CMK (cell line): Measurements from ENCODE around the gene RAB11FIP5.
"Not testable (repeated sequence)": the region's sequence is repeated elsewhere in the genome, so short reads cannot be mapped to it uniquely, and the experiment has no call there.

Experiments used
- DNase-seq: peaks from one replicate; pipeline ENCODE4 v3.0.0-alpha.2; 2010; ENCODE audit warnings: low read depth

RAB11FIP5 gene, protein sequence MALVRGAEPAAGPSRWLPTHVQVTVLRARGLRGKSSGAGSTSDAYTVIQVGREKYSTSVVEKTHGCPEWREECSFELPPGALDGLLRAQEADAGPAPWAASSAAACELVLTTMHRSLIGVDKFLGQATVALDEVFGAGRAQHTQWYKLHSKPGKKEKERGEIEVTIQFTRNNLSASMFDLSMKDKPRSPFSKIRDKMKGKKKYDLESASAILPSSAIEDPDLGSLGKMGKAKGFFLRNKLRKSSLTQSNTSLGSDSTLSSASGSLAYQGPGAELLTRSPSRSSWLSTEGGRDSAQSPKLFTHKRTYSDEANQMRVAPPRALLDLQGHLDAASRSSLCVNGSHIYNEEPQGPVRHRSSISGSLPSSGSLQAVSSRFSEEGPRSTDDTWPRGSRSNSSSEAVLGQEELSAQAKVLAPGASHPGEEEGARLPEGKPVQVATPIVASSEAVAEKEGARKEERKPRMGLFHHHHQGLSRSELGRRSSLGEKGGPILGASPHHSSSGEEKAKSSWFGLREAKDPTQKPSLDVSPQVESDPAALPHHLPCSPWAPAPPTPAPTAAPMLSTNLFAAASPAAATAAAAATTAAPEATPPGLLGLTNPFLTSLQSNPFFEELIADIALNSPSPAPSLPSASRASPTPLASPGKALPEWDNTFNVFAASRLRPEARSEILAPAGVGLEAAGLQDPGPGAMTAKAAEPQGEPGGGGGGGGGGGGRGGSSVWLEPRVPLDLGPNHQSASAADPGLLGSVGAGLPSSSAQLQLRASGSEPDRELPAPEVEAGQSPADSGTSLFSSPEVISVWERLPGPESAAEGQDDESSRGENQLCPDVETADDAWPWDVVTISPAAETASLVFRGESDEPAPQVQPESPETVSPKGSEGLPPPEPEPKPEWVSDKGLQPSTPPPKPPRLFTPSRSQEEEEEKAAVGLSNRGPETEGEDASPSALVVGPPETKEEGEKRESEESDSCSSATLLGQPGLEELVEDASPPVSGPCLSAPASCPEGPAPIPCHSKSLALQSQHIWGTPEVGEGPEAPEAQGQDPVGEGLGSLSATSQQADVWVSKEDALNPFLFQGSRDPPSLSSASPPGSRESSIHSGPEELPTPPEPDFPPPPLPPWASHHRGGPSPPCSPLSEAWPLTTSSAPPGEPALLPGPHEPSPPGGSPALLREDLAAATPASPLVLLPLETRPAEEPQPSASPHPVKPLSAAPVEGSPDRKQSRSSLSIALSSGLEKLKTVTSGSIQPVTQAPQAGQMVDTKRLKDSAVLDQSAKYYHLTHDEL (N-terminal part only)

DNA sequence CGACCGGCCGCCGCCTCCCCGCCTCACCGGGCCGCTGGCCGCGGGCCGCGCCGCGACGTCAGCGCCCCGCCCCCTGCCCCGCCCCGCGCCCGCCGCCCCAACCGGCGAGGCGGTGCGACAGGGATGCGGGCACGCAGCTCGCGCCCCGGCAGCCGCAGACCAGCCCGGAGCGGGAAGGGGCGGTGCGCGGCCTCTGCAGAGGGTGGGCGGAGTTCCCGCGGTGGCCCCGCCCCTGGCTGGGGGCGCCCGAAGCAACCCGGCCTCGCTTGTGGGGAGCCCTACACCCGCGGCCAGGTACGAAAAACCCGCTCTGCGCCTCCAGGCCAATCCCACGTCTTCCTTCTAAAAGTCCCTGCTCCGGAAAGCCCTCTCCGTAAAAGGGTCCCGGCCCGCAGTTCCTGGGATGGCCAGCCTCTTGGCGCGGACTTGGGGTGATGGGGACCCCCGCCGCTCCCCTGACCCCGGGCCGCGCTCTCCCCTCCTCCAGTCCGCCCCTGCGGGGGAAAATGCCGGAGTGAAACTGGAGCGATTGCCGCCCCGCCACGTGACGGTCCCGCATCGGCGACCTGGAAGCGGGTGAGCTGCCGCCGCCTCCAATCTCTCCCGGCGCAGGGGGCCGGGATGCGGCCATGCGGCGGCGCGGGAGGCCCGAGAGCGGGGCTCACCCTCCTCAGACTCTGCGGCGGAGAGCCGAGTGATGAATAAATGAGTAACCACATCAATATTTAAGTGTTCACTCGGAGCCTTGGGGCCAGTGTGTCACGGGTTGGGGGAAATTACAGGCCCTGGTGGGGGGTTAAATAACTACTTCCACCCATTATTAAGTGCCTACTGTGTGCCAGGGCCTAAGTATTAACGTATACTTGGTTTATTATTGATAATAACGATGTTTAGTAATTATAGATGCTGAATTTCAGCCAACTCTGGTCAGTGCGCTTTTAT lies at the start of gene RAB11FIP5:
Gene RAB11FIP5, minus strand, starts transcription at position 36 of the 942 bp plus-strand sequence. CDS start 171 bp downstream, outside the sequence.
- DNase-seq = no peak

DNA sequence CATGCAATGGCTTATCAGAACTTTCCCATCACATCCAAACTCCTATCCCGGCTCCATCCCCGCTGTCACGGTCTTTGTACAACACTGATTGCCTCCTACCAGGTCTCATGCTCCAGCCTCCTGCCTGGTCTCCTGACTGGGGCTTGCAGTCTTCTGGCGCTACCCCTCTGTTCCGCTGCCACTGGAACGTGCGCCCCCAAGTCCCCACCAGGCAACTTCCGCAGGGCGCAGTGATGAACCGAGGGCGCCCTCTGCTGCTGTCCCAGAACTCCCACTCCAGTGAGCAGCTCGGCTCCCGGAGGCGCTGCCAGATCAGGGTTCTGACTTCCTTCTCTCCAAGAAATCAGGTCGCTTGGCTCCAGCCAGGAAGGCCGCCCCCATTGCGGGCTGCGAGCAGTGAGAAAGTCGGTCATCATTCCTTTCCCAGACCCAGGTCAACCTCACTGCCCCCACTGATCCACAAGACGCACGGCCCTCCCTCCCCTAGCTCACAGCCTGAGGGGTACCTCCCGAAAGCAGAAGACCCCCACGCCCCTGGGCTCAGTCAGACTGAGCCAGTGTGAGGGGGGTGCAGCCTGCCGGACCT lies 43.9 kb upstream of the RAB11FIP5 start:
- no peak for DNase-seq

DNA sequence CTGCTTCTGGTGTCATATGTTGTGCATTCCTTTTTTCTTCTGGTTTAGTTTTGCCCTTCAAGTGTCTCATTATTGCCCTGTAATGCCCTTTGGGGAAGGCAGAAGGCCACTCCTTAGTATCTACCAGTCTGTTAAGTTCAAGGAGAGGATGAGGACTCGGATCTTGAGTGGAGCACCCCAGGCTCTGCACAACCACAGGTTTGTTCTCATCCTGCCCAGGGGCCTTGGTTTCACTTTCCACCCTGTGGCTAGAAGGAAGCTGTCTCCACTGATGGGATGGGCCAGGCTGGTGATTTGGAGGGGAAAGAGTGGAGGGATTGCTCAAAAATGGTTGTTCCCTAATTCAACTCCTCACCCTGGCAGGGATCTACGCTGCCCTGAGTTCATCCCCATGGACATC lies 30.2 kb upstream of the RAB11FIP5 start:
- no peak for DNase-seq

DNA sequence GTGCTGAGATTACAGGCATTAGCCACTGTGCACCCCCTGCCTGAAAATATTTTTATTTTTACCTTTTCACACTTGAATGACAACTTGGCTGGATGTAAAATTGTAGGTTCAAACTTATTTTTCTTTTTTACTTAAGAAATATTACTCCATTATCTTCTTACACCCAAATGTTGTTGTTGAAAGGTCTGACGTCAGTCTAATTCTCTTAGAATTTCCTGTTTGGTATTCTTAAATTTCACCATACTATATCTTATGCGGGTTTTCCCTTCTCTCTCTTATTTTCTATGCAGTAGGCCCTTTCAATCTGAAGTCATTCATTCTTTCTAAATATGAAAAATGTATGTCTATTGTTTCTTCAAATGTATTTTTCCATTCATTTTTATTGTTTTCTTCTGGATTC lies 29.1 kb upstream of the RAB11FIP5 start:
- no peak for DNase-seq

DNA sequence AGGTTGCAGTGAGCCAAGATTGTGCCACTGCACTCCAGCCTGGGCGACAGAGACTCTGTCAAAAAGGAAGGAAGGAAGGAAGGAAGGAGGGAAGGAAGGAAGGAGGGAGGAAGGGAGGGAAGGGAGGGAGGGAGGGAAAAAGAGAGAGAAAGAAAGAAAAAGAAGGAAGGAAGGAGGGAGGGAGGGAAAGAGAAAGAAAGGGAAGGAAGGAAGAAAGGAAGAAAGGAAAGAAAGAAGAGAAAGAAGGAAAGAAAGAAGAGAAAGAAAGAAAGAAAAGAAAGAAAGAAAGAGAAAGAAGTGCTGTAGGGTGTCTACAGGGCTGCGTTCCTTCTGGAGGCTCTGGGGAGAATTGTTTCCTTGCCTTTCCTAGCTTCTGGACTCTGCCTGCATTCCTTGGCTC lies 22.5 kb upstream of the RAB11FIP5 start:
- no peak for DNase-seq

DNA sequence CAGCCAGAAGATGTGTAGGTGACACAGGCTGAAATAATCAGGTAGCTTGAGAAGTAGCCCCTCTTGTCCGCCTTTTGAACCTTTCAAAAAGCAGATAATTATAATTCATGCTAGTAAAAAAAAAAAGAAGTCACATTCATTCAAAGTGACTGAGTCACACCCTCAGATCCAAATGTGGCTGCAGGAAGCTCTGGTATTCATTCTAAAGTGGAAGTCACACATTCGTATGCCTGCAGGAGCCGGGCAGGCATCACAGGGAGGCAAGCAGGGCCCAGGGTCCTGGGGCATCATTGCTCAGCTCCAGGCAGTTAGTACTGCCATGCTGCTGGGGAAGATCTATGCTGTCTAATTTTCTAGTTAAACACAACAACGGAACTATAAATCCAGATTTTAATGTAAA lies 21.7 kb upstream of the RAB11FIP5 start:
- no peak for DNase-seq

DNA sequence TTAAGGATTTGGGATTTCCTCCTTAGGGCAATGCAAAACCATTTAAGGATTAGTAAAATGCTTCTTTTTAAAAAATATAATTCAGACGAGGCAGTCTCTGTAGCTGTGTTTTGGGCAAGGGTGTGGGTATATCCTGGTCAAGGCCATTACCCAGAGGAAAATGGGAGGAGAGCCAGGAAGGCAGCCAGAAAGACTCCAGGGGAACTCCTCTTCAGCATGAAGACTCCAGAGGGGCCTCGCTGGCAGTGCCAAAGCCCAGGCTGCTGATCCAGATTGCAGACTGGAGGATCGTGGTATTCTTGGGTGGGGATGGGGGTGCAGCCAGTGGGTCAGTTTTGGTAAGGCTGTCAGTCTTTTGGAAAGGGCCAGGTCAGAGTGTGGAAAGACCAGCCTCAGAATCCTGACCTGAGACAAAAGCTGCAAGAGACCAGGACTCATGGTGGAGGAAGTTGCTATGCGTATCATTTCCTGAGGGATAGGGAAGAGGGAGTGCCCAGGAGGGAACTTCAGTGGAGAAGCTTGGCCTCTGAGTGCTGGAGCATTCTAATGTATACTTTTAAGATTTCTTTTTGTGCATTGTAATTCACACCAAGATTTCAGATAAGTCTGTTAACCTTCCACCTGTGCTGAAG lies 20.9 kb upstream of the RAB11FIP5 start:
- DNase-seq = no peak

DNA sequence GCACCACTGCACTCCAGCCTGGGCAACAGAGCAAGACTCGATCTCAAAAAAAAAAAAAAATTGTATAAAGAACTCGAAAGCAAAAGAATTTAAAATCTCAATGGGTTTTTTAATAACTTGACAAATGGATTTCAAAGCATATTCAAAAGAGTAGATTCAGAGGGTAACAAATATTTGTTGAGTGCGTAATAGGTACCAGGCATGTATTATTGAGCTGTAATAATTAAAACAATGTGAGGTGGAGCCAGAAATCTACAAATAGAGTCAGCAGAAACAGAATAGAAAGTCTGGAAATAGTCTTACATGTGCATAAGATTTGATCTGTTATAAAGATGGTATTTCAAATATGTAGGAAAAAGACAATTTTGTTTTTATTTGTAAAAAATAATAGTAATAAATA lies 19.1 kb upstream of the RAB11FIP5 start:
- DNase-seq = no peak

DNA sequence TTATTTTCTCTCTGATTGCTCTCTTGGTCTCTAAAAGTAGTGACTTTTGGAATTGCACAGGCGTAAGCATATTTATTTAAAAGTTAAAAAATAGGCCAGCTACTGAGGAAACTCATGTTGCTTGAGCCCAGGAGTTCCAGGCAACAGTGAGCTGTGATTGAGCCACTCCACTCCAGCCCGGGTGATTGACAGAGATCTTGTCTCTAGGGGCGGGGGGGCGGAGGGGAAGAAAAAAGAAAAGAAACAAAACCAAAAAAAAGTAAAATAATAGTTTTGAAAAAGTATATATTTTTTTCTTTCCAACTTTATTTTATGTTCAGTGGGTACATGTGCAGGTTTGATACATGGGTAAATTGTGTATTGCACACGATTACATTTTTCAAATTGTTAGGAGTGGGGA lies 18.0 kb upstream of the RAB11FIP5 start:
- DNase-seq = no peak

DNA sequence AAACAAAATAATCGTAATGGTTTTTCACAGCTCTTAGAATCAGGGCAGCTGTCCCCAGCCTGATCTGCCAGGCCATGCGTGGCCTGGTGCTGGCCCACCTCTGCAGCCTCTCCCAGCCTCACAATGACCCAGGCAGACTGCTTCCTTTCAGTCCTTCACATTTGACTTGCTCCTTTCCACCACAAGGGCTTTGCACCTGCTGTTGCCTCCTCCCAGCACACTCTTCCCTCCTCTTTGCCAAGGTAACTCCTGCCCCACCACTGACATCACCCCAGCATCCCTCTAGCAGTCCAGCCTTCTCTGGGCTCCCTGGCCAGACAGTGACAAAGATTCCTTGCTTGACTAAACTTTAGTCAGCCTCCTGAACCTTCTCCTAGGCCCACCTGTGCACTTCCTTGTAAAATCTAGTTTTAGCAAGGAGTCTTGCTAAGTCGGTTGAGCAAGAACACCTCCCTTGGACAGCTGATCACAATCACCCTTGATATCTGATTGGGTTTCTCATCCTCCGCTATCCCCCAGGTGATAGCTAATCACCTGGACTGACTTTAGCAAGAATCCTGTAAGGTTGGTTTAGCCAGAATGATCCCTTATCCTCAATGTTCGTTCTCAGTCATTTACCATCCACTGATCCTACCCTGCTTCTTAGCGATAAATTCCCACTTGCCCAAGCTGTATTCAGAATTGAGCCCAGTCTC lies 16.2 kb upstream of the RAB11FIP5 start:
- no peak for DNase-seq

DNA sequence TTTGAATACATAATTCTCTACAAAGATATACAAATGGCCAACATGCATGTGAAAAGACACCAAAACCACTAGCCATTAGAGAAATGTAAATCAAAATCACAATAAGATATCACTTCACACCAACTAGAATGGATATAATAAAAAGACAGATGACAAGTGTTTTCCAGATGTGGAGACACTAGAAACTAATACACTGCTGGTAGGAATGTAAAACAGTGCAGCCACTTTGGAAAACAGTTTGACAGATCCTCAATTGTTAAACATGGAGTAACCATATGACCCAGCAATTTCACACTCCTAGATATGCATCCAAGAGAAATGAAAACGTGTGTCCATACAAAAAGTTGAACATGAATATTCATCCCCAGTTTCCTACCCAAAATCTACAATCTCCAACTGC lies 9.8 kb upstream of the RAB11FIP5 start:
- no peak for DNase-seq

DNA sequence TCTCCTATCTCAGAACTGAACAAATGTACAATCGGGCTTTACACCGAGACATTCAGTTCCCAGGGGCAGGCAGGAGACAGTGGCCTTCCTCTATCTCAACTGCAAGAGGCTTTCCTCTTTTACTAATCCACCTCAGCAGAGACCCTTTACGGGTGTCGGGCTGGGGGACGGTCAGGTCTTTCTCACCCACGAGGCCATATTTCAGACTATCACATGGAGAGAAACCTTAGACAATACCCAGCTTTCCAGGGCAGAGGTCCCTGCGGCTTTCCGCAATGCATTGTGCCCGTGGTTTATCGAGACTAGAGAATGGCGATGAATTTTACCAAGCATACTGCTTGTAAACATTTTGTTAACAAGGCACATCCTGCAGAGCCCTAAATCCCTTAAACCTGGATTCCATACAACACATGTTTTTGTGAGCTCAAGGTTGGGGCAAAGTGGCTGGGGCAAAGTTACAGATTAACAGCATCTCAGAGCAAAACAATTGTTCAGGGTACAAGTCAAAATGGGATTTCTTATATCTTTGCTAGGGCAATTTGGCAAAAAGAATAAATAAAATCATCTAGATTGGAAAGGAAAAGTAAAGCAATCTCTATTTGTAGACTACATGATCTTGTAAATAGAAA lies 7.0 kb upstream of the RAB11FIP5 start:
- not testable (repeated sequence) for DNase-seq

DNA sequence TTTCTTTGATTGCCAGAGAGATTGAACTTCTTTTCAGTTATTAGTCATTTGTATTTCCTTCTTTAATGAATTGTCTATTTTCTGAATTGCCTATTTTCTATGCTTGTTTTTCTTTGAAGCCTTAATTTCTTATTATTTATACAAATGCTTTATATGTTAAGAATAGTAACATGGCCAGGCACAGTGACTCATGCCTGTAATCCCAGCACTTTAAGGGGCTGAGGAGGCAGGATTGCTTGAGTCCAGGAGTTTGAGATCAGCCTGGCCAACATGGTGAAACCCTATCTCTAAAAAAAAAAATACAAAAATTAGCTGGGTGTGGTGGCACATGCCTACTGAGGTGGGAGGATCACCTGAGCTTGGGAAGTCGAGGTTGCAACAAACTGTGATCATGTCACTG lies 4.7 kb upstream of the RAB11FIP5 start:
- no peak for DNase-seq

DNA sequence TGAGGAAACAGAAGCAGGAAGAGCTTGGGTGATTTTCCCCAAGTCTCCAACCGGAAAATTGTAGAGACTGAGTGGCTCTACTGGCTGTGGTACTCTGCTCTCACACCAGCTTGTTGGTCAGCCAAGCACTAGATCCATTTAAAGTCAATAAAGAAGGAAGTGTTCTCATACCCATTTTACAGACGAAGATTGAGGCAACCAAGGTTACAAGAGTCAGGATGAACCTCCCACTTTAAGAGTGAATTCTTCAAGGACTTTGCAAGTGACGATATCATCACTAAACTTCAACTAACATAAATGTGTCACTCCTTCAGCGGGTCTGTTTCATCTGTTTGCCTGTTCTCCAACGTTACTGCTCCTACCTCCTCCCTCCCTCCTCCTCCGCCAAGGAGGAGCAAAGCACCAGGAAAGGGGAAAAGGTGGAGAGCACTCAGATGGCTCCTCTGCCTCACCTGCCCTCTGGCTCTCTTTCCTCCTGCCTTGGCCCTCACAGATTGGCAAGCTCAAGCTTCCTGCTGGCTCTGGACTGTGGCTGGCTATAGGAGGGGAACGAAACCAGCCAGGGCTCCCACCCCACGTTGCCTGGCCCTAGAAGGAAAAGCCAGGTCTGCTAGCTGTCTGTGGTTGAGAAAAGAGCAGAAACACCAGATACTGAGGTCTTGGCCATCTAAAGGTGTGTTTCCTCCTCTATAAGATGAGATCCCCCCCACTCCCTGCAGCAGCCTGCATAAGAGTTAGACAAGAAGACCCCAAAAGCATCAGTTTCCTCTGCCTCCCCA lies 3.6 kb upstream of the RAB11FIP5 start:
- DNase-seq = no peak

DNA sequence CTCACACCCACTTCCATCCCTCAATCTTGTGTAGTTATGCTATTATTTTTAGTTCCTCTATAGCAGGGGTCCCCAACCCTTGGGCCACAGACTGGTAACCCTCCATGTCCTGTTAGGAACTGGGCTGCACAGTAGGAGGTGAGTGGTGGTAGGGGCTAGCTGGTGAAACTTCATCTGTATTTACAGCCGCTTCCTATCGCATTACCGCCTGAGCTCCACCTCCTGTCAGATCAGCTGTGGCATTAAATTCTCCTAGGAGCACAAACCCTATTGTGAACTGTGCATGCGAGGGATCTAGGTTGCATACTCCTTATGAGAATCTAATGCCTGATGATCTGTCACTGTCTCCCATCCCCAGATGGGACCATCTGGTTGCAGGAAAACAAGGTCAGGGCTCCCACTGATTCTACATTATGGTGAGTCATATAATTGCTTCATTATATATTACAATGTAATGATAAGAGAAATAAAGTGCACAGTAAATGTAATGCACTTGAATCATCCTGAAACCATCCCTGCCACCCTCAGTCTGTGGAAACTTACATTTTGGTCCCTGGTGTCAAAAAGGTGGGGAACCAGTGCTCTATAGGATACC lies 1.6 kb upstream of the RAB11FIP5 start:
- DNase-seq = no peak

DNA sequence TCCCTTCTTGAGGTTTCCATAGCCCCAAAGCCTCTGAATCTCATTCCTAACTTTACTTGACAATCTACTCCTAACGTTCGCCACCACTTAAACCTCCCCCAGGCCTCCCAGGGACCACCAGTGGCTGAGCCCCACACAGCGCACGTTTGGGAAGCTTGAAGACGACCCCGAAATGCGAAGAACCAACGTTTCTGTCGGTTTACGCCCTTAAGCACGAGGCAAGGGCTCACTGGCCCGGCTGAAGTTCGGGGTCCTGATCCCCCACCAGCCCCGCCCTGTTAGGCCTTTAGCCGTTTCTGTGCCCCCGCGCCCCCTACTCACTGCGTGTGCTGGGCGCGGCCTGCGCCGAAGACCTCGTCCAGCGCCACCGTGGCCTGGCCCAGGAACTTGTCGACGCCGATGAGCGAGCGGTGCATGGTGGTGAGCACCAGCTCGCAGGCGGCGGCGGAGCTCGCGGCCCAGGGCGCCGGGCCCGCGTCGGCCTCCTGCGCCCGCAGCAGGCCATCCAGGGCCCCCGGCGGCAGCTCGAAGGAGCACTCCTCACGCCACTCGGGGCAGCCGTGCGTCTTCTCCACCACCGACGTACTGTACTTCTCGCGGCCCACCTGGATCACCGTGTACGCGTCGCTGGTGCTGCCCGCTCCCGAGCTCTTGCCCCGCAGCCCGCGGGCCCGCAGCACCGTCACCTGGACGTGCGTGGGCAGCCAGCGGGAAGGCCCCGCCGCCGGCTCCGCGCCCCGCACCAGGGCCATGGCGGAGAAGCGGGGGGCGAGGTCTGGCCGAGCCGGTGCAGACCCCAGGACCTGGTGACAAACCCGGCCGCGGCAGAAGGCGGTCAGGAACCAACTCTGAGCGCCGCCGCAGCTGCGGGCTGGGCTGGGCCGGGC lies 479 bp downstream of the RAB11FIP5 start:
- DNase-seq = no peak
